Coronary artery (tissue), 2 donors: ENCODE results near the gene ZFP62.
"Not testable (repeated sequence)": the region's sequence is repeated elsewhere in the genome, so short reads cannot be mapped to it uniquely, and the experiment has no call there.

Experiments used
- DNase-seq: peaks from one replicate; pipeline ENCODE4 v3.0.0-alpha.2; 2017; ENCODE audit warnings: low spot score
- H3K27ac ChIP-seq, 2 donors: fragments of 200-600 bp; sonication (generic); one replicate each; pipeline ENCODE4 v1.5.1; 2016 to 2019
- H3K4me3 ChIP-seq: fragments of 200-600 bp; sonication (generic); 2 replicates; pipeline ENCODE4 v1.5.1; 2016; ENCODE audit warnings: mild to moderate bottlenecking, moderate library complexity
- TF ChIP-seq, protein P1 (sequence below): fragments of 200-600 bp; sonication (generic); IDR thresholded peaks from one replicate; pipeline ENCODE4 v1.5.1; 2019; ENCODE audit warnings: antibody characterized with exemption

Gene ZFP62

DNA sequence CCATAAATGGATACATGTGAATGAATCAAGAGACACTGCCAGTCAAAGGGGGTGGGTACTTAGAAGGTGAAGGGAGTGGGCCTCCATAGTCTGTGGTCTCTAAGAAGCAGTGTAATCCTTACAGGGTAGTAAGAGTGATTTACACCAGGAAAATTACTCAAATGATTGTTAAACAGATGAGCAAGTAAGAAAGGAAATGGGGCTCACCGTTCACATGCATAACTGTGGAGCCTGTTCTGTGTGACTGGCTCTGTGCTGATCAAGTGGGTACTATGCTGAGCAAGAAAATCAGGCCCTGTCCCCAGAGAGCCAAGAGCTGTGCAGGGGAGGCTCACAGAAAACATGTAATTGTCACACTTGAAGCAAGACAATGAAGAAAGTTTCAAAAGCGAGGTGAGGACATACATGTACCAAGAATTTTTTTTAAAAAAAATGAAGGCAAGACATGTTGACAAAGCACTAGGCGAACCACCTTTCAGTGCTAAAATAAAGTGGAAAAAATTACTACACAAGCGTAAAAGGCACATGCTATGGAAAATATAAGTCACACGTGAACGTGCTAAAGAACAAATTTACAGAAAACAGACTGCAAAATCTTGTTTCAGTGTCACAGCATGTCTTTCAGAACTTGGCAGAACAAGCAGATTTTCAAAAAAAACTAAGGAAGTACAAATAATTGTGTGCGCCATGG lies 40.4 kb upstream of the ZFP62 start:
- DNase-seq: no peak
- no peak overlapping the region for H3K4me3 ChIP-seq
- no peak overlapping the region for H3K27ac ChIP-seq
- TF ChIP-seq, protein P1, sequence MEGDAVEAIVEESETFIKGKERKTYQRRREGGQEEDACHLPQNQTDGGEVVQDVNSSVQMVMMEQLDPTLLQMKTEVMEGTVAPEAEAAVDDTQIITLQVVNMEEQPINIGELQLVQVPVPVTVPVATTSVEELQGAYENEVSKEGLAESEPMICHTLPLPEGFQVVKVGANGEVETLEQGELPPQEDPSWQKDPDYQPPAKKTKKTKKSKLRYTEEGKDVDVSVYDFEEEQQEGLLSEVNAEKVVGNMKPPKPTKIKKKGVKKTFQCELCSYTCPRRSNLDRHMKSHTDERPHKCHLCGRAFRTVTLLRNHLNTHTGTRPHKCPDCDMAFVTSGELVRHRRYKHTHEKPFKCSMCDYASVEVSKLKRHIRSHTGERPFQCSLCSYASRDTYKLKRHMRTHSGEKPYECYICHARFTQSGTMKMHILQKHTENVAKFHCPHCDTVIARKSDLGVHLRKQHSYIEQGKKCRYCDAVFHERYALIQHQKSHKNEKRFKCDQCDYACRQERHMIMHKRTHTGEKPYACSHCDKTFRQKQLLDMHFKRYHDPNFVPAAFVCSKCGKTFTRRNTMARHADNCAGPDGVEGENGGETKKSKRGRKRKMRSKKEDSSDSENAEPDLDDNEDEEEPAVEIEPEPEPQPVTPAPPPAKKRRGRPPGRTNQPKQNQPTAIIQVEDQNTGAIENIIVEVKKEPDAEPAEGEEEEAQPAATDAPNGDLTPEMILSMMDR: no peak

DNA sequence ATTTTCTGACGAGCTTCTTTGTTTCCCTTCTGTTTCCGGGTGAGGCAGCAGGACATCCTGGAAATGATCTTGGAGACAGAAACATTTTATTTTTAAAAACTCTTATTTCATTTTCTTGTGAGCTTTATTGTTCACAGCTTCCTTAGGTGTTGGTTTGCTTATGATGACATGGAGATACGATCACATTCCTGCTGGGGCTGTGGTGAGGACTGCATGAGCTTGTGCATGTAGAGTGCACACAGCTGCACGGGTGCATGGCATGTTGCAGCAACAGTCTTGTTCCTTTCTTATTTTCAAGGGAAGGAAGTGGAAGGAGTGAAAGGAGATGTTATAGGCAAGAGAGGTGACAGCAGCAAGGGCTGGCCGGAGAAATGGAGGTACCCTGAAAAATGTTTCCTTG lies 39.1 kb upstream of the ZFP62 start:
- Histone ChIP-seq H3K27ac (no peak overlapping the region), H3K4me3 (no peak overlapping the region)
- DNase-seq: no peak
- TF ChIP-seq, protein P1: no peak

DNA sequence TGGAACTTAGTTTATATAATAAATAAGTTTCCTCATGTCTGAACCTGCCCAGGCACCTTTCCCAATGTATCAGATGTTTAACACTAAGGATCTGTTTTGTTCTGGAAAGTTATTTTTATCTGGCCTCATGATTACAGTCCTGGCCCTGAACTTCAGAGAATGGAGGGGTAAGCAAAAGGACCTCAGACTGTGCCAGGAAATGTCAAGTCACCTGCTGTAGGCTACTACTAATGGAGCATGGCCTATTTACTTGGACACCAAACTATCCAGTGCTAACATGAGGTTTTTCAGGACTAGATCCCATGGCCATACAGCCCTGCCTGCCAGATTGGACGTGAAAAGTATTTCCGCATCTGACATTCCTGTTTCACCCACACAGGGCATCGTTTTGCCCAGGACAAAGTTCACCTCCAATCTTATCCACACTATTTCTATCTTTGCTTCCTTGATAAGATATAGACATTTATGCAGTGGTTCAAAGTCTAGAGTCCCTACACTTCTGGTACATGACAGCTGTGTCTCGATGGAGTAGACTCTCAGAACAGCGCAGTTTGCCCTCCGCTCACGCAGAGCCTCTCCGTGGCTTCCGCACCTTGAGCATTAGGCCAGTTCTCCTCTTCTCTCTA lies 37.7 kb upstream of the ZFP62 start, which contains the start of gene BTNL8:
TSS of gene BTNL8 (plus strand) at position 539 of the 626 bp plus-strand sequence. CDS start 152 bp downstream, outside the sequence.
- DNase-seq: no peak
- no peak within 1 kb of the TSS for H3K4me3 ChIP-seq
- TF ChIP-seq, protein P1: no peak
- H3K27ac ChIP-seq: no peak within 1 kb of the TSS

DNA sequence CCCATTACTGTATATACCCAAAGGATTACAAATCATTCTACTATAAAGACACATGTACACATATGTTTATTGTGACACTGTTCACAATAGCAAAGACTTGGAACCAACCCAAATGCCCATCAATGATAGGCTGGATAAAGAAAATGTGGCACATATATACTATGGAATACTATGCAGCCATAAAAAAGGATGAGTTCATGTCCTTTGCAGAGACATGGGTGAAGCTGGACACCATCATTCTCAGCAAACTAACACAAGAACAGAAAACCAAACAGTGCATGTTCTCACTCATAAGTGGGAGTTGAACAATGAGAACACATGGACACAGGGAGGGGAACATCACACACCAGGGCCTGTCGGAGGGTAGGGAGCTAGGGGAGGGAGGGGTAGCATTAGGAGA lies 34.3 kb upstream of the ZFP62 start:
- not testable (repeated sequence) for H3K4me3 ChIP-seq, DNase-seq, H3K27ac ChIP-seq

DNA sequence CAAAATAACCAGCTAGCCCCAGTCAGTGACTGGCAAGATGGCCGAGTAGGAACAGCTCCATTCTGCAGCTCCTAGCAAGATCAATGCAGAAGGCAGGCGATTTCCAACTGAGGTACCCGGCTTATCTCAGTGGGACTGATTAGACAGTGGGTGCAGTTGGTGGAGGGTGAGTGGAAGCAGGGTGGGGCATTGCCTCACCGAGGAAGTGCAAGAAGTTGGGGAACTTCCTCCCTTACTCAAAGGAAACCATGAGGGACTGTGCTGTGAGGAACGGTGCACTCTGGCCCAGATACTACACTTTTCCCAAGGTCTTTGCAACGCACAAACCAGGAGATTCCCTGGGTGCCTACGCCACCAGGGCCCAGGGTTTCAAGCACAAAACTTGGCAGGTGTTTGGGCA lies 28.3 kb upstream of the ZFP62 start:
- TF ChIP-seq, protein P1: no peak
- no peak for DNase-seq
- no peak overlapping the region for H3K27ac ChIP-seq
- H3K4me3 ChIP-seq: no peak overlapping the region

DNA sequence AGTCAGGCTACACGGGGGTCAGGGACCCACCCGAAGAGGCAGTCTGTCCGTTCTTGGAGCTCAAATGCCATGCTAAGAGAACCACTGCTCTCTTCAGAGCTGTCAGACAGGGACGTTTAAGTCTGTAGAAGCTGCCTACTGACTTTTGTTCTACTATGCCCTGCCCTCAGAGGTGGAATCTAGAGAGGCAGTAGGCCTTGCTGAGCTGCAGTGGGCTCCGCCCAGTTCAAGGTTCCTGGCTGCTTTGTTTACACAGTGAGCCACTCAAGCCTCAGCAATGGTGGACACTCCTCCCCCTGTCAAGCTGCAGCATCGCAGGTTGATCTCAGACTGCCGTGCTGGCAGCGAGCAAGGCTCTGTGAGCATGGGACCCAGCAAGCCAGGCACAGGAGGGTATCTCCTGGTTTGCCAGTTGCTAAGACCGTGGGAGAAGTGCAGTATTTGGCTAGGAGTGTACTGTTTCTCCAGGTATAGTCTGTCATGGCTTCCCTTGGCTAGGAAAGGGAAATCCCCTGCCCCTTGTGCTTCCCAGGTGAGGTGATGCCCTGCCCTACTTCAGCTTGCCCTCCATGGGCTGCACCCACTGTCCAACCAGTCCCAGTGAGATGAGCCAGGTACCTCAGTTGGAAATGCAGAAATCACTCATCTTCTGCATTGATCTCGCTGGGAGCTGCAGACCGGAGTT lies 24.9 kb upstream of the ZFP62 start:
- not testable (repeated sequence) for H3K27ac ChIP-seq, H3K4me3 ChIP-seq, DNase-seq

DNA sequence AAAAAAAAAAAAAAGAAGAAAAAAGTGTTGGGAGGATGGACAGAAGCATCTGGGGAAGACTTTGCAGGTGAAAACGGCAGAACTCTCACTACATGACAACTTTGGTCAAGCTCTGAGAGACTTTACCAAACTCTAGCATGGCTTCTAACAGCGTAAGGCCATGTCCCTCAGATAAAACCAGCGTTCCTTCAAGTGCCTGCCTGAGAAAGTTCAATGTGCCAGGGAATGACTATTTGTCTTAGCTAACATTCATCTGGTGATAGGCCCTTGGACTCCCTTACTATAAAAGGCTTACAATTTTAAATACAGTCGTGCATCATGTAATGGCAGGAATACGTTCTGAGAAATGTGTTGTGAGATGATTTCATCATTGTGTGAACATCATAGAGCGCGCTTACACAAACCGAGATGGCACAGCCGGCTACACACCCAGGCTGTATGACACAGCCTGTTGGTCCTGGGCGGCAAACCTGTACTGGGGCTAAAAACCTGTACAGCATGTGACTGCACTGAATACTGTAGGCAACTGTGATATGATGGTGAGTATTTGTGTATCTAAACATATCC lies 14.9 kb upstream of the ZFP62 start:
- Histone ChIP-seq H3K27ac (no peak overlapping the region), H3K4me3 (no peak overlapping the region)
- no peak for DNase-seq
- TF ChIP-seq, protein P1: no peak
